Measurements from ENCODE around the gene CYGB.

CYGB gene

DNA sequence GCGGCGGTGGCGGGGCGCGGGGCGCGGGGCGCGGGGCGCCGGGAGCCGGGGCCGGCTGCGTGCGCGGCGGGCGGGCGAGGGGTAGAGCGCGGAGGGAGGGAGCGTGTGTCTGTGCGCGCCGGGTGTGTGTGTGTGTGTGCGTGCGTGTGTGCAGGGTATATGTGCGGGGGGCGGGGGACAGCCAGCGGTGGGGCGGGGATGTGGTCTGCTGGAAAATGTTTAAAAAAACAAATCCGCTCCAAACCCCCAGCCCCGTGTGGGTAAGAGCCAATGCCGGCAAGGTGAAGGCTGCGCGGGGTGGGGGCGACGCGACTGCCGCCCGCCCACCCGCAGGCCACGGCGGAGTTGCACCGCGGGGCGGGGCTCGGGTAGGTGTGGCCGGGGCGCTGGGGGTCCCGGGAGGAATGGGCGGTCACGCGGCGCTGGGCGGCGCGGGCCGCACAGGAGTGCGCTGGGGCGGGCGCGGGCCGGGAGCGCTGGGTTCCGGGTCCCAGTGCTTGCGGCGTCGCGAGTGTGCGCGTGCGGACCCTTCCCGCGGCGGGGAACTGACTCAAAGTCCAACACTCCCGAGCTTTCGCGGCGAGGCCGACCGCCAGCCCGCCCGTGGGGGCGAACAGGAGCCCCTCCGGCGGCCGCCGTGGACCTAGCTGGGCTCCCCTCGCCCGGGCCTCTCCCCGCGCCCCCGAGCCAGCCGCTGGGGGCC lies at the start of gene CYGB:
Gene CYGB (minus strand): TSS at position 132 of the 703 bp plus-strand sequence. CDS start 167 bp downstream, outside the sequence.
- ChIA-PET POLR2A (interaction anchor here (0.5 kb wide), 1 partner anchor 32 kb away, joined by 3 read pairs; a partner anchor contains a TSS), CTCF (interaction anchor here (2.0 to 10.2 kb wide), 2 partner anchors 9 to 15 kb away, joined by 10 to 180 read pairs; no protein-coding TSS in a partner anchor)
- peak within 1 kb of the TSS; percentile 40 for H3K4me3 ChIP-seq (ENCODE audit: low read depth, low read length)

DNA sequence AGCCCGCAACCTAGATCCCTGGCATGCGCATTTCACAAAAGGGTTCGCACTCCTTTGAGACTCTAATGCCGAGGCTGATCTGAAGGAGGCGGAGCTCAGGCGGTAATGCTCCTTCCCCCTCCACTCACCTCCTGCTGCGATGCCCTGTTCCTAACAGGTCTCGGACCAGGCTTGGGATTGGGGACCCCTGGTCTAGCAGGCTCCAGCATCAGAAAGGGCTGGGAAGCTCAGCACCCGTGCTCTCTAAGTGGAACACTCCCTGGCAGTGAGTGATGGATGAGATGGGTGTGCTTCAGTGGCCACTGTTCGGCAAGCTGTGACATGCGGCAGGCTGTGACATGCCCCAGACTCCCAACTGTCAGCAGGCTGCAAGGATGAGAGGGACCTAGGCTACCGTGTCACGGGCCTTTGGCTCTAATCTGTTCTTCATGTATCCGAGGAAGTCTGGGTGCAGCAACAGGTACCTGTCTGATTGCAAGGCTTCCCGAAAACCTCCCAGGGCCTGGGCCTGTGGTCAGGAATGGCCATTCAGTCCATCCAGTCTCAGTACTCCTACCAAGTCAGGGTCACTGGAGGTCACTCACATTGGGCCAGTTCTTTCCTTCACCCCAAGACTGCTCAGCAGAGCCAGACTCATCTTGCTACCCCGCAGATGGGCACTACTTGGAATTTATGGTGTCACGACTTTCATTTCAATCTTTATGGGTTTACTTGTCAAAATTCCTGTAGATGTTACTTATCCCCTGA lies 49.4 kb upstream of the CYGB start:
- no peak for DNase-seq (ENCODE audit: low read depth, low spot score)
- ChIA-PET POLR2A (interaction anchor here (1.0 kb wide), 1 partner anchor 30 kb away, joined by 3 read pairs; no protein-coding TSS in a partner anchor), CTCF (interaction anchor here (1.6 to 2.0 kb wide), 3 partner anchors 36 to 64 kb away, joined by 3 to 11 read pairs (median 7); no protein-coding TSS in a partner anchor)
- TF ChIP-seq, protein P1, sequence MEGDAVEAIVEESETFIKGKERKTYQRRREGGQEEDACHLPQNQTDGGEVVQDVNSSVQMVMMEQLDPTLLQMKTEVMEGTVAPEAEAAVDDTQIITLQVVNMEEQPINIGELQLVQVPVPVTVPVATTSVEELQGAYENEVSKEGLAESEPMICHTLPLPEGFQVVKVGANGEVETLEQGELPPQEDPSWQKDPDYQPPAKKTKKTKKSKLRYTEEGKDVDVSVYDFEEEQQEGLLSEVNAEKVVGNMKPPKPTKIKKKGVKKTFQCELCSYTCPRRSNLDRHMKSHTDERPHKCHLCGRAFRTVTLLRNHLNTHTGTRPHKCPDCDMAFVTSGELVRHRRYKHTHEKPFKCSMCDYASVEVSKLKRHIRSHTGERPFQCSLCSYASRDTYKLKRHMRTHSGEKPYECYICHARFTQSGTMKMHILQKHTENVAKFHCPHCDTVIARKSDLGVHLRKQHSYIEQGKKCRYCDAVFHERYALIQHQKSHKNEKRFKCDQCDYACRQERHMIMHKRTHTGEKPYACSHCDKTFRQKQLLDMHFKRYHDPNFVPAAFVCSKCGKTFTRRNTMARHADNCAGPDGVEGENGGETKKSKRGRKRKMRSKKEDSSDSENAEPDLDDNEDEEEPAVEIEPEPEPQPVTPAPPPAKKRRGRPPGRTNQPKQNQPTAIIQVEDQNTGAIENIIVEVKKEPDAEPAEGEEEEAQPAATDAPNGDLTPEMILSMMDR (IDR thresholded peaks at IDR 0.05; ENCODE audit: insufficient read depth, low read length, missing control alignments): no peak
- H3K4me3 ChIP-seq (ENCODE audit: low read depth, low read length): no peak overlapping the region

More for the DNA sequence above, at the start of gene CYGB:
- no peak for DNase-seq (ENCODE audit: low read depth, low spot score)
- TF ChIP-seq, protein P1 (IDR thresholded peaks at IDR 0.05; ENCODE audit: insufficient read depth, low read length, missing control alignments): no peak

DNA sequence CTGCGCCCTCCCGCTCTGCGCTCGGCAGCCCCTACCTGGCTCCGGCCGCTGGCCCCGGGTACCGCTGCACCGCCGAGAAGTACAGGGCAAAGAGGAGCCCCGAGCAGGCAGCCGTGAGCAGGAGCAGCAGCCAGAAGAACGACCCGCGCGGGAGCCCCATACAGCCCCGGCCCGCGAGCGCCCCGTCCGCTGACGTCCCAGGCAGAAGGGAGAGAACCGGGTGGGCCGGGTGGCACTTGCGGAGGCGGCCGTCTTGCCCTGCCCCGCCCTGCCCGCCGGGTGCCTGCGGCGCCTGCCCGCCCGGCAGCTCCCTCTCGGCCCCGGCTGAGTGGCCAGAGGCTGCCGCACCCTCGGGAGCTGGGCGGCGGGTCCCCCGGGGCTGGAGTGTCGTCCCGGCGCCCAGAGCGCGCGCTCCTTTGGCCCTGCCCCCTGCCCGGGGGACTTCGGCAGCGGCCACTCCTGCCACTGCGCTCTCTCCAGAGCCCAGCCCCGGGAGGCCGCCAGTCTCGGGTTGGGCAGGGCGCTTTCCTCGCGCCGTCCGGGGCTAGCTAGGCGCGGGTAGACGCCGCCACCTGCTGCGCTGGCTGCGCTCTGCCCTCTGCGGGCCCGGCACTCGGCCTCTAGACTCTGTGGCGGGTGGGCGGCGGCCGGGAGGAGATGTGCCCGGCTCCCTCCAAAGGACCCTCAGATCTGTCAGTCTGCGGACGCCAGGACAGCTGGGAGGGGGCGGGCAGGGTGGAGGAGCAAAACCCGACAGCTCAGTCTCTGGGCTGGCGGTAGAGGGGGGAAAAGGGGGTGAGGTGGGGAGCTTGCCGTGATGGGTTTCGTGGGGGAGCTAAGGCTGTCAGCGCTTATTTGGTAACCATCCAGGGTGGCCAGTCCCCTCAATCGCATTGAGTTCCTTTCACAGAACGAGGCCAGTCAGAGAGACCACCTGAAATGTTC lies 48.4 kb upstream of the CYGB start, which contains the start of gene ST6GALNAC2:
Gene ST6GALNAC2 (minus strand): TSS at position 212 of the 945 bp plus-strand sequence. CDS start 52 bp downstream, at position 160.
- H3K4me3 ChIP-seq (ENCODE audit: low read depth, low read length): peak within 1 kb of the TSS; percentile 48
- TF ChIP-seq, protein P1 (IDR thresholded peaks at IDR 0.05; ENCODE audit: insufficient read depth, low read length, missing control alignments): peak; percentile 17
- ChIA-PET POLR2A (interaction anchor here (1.0 kb wide), 1 partner anchor 29 kb away, joined by 3 read pairs; no protein-coding TSS in a partner anchor), CTCF (interaction anchor here (0.9 to 2.0 kb wide), 6 partner anchors 8 to 63 kb away, joined by 3 to 11 read pairs (median 4); no protein-coding TSS in a partner anchor)
- no peak for DNase-seq (ENCODE audit: low read depth, low spot score)

DNA sequence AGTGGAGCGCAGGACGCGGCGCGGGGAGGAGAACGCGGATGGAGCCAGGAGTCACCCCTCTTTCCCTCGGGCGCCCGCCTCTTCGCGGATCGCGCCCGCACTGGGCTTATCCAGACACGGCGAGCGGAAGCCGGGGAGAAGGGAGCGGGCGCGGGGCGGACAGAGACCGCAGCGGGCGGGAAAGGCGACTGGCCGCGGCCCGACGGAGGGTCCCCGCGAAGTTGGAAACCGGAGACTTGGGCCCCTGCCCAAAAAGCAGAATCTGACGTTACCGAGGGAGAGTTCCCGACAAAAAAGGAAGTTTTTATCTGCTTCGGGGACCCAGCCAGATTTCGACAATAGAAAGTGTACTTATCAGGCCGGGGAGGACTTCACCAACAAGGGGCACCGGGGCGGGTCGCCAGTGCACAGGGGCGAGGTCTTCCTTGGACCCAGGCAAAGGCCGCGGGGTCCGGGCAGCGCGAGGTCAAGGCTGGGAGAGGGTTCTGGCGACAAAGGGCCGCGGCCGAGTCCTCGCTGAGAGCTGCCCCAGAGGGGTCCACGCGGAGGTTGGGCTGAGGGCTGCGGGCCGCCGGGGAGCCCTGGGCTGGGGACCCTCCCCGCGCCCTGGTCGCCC lies 47.6 kb upstream of the CYGB start:
- ChIA-PET CTCF (interaction anchor here (0.9 to 2.0 kb wide), 8 partner anchors 7 to 62 kb away, joined by 3 to 11 read pairs (median 3); no protein-coding TSS in a partner anchor), POLR2A (no interaction called here)
- H3K4me3 ChIP-seq (ENCODE audit: low read depth, low read length): peak overlapping the region; percentile 48
- TF ChIP-seq, protein P1 (IDR thresholded peaks at IDR 0.05; ENCODE audit: insufficient read depth, low read length, missing control alignments): no peak
- DNase-seq (ENCODE audit: low read depth, low spot score): no peak

DNA sequence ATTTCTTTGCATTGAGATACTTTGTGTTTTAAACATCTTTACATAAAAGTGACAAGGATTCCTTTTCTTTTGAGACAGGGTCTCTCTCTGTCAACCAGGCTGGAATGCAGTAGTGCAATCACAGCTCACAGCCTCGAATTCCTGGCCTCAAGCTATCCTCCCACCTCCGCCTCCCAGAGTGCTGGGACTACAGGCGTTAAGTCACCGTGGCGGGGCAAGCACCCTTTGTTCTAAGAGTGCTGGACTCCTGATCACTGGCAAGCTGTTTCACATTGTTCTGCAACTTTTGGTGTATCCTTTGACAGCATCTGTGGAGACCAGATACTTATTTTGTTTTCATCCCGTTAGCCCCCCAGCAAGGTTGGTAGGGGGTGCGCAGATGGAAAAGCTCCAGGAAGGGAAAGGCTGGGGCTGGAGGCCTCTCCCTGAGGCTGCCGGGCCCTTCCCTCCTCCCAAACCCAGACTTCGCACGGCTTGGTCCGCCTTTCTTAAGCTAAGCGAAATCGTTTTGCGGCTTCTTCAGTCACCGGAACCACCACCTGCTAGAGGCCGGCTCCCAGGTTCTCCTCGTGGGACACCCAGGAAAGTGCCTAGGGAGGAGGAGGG lies 47.0 kb upstream of the CYGB start:
- peak overlapping the region; percentile 48 for H3K4me3 ChIP-seq (ENCODE audit: low read depth, low read length)
- POLR2A ChIA-PET: no interaction called here
- CTCF ChIA-PET: interaction anchor here (1.0 to 1.3 kb wide), 3 partner anchors 10 to 56 kb away, joined by 3 read pairs; no protein-coding TSS in a partner anchor
- TF ChIP-seq, protein P1 (IDR thresholded peaks at IDR 0.05; ENCODE audit: insufficient read depth, low read length, missing control alignments): no peak
- DNase-seq (ENCODE audit: low read depth, low spot score): no peak
